ENCODE measurements around the gene DPP6.

GRCh38 chr7:154503962-154504550 is 451.9 kb downstream of the DPP6 start:
- no peak for TF ChIP-seq CTCF (IDR thresholded peaks at IDR 0.05)
- TF ChIP-seq POLR2A (IDR thresholded peaks at IDR 0.05) = no peak
- TF ChIP-seq EP300 (IDR thresholded peaks at IDR 0.05) = no peak

Data from ovary (tissue), 3 donors.